IgD-negative memory B cell (primary cell): ENCODE data around the gene SELENOI. TPM values are rescaled to one million over a fixed set of nuclear protein-coding genes. Genes with fewer than 3 reads are reported as not detected.
"Not testable (repeated sequence)": the region's sequence is repeated elsewhere in the genome, so short reads cannot be mapped to it uniquely, and the experiment has no call there.

ENCODE experiments used
- H3K27ac Mint-ChIP-seq, 3 donors: one replicate each; pipeline ENCODE4 v1.8.0; 2020 to 2022; ENCODE audit warnings: mild to moderate bottlenecking in 3 of 3, mixed read lengths in 3 of 3, moderate library complexity in 1 of 3
- H3K27me3 Mint-ChIP-seq: one replicate; pipeline ENCODE4 v1.8.0; 2021; ENCODE audit warnings: mixed read lengths
- H3K36me3 Mint-ChIP-seq: one replicate; pipeline ENCODE4 v1.8.0; 2020; ENCODE audit warnings: mild to moderate bottlenecking, mixed read lengths
- H3K4me1 Mint-ChIP-seq, 3 donors: one replicate each; pipeline ENCODE4 v1.8.0; 2020 to 2022; ENCODE audit warnings: mixed read lengths in 3 of 3, mild to moderate bottlenecking in 1 of 3
- H3K4me3 Mint-ChIP-seq, 4 donors: one replicate each; pipeline ENCODE4 v1.8.0; 2020 to 2022; ENCODE audit warnings: mild to moderate bottlenecking in 4 of 4, mixed read lengths in 4 of 4, moderate library complexity in 3 of 4
- H3K9me3 Mint-ChIP-seq, 3 donors: one replicate each; pipeline ENCODE4 v1.8.0; 2020 to 2021; ENCODE audit warnings: mixed read lengths in 3 of 3, mild to moderate bottlenecking in 1 of 3
- polyA plus RNA-seq: library from polyadenylated mRNA; unstranded; fragments of 300-500 nt; fragmentation: Illumina TruSeq; gene quantifications from one replicate; pipeline ENCODE4 v1.2.3, GENCODE V29; 2021

SELENOI gene
- 2.6 TPM for polyA plus RNA-seq

DNA sequence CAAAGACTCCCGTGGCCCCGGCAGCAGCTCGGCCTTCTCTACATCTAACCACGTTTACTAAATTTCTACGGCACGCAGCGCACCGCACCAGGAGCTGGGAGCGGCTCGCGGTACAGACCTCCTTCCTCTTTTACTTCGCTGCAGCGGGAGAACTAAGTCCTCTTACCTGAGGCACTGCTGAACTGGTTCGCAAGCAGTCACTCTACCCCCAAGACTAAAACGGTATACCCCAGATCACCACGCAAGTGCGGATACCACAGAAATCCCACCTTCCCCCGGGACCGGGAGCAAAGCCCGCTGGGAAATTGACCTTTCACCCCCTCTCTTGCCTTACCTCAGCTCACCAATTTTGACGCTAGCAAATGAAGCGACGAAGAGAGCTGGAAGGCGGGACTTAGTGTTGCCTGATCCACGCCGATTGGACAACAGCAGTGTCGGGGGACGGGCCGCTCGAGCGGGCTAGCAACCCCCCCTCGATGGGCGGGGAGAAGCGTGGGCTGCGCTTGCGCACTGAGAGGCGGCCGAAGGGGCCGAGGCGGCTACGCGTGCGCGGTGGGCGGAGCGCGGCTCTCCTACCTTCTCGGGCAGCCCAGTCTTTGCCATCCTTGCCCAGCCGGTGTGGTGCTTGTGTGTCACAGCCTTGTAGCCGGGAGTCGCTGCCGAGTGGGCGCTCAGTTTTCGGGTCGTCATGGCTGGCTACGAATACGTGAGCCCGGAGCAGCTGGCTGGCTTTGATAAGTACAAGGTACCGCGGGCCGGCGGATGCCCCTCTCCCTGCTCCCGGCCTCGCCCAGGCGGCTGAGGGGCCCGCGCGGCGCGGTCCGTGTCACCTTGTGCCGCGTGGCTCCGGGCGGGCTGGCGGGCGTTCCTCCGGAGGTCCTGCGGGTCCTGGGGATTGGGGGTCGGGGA is at the start of gene SELENOI:
TSS of gene SELENOI (plus strand) at position 599 of the 909 bp plus-strand sequence. CDS start at position 689, 90 bp downstream.
- Mint-ChIP-seq H3K4me3 (peak within 1 kb of the TSS; percentile 96 to 100 (median 96)), H3K36me3 (no peaks in the 10 kb centered on the region), H3K27ac (peak within 1 kb of the TSS; percentile 90 to 99 (median 97)), H3K4me1 (peaks cover 19 to 31% (median 24%) of the 10 kb centered on the region in 3 donors), H3K27me3 (no peaks in the 10 kb centered on the region), H3K9me3 (no peaks in the 10 kb centered on the region)

DNA sequence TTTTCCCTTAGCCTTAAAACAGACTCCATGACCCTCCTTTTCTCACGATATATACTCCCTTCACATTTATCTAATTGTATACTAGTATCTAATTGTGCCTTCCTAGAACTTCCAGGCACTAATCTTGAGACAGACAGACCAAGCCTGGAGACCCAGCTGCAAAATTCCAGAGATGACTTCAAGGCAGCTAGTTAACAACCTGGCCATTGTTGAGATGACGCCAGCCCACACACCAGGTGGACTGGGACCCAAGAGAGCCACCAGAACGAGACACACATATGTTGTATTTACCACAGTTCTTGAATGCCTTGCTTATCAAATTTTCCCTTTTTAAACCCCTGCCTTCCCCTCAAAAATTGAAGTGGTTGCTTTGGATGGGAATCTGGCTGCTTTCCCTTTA is 48.9 kb upstream of the SELENOI start:
- Mint-ChIP-seq H3K4me1 (no peaks in the 10 kb centered on the region), H3K9me3 (no peaks in the 10 kb centered on the region), H3K27ac (no peak overlapping the region), H3K36me3 (no peaks in the 10 kb centered on the region), H3K27me3 (no peaks in the 10 kb centered on the region), H3K4me3 (peak overlapping the region in 1 of 4 donors; percentile 51)

- no peaks in the 10 kb centered on the region for H3K4me1 Mint-ChIP-seq
- H3K27me3 Mint-ChIP-seq: no peaks in the 10 kb centered on the region
- no peak overlapping the region for H3K4me3 Mint-ChIP-seq
- no peaks in the 10 kb centered on the region for H3K36me3 Mint-ChIP-seq
- no peaks in the 10 kb centered on the region for H3K9me3 Mint-ChIP-seq
- H3K27ac Mint-ChIP-seq: no peak overlapping the region
Measured at GRCh38 chr2:26298286-26298637, 47.7 kb upstream of the SELENOI start.

GRCh38 chr2:26298638-26299393 is 47.1 kb upstream of the SELENOI start:
- no peak overlapping the region for H3K27ac Mint-ChIP-seq
- no peaks in the 10 kb centered on the region for H3K9me3 Mint-ChIP-seq
- no peaks in the 10 kb centered on the region for H3K4me1 Mint-ChIP-seq
- H3K27me3 Mint-ChIP-seq: no peaks in the 10 kb centered on the region
- no peak overlapping the region for H3K4me3 Mint-ChIP-seq
- no peaks in the 10 kb centered on the region for H3K36me3 Mint-ChIP-seq

DNA sequence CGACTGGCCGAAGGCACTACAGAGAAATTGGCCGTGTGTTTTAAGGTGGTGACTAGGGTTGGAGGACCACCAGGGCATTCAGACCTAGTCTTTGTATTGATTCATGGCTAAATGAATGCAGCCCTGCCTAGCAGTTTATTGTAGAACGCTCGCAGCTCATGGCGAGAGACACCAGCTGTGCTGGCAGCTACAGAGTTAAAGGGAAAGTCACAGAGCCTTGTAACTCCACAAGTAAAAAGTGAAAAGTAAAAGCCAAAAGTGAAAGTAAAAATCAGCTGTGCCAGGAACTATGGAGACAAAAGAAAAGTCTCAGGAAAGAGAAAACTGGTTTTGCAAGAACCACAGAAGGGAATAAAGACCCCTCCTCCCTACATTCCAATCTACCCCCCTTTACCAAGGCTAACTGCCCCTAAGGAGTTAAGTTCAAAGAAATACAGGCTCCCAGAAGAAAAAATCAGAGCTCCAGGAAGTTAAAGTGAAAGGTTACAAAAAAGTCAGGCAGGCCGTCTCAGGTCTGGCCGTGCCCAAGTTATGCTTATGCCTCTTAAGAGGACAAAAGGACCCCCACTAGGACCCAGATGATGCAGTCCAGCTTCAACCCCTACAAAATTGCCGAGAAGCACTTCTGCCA is 46.4 kb upstream of the SELENOI start:
- Mint-ChIP-seq H3K9me3 (no peaks in the 10 kb centered on the region), H3K4me3 (no peak overlapping the region), H3K4me1 (no peaks in the 10 kb centered on the region), H3K36me3 (no peaks in the 10 kb centered on the region), H3K27ac (no peak overlapping the region), H3K27me3 (no peaks in the 10 kb centered on the region)

GRCh38 chr2:26300234-26300925 is 45.6 kb upstream of the SELENOI start:
- Mint-ChIP-seq H3K27me3 (no peaks in the 10 kb centered on the region), H3K4me3 (no peak overlapping the region), H3K4me1 (no peaks in the 10 kb centered on the region), H3K9me3 (no peaks in the 10 kb centered on the region), H3K36me3 (no peaks in the 10 kb centered on the region), H3K27ac (no peak overlapping the region)

DNA sequence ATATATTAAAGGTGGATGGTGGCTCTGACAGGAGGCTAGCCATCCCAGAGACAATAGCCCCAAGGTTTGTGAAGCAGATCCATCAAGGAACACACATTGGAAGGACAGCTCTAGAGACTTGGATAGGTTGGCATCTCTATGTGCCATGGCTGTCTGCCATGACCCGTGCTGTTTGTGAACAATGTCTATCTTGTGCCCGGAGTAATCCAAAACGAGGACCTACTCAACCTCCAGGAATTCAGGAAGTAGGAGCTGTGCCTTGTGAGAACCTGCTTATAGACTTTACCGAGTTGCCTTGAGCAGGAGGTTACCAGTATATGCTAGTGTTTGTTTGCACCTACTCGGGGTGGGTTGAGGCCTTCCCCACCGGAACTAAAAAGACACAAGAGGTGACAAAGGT is 43.1 kb upstream of the SELENOI start:
- no peaks in the 10 kb centered on the region for H3K9me3 Mint-ChIP-seq
- H3K27me3 Mint-ChIP-seq: no peaks in the 10 kb centered on the region
- no peak overlapping the region for H3K27ac Mint-ChIP-seq
- no peaks in the 10 kb centered on the region for H3K36me3 Mint-ChIP-seq
- no peaks in the 10 kb centered on the region for H3K4me1 Mint-ChIP-seq
- no peak overlapping the region for H3K4me3 Mint-ChIP-seq

DNA sequence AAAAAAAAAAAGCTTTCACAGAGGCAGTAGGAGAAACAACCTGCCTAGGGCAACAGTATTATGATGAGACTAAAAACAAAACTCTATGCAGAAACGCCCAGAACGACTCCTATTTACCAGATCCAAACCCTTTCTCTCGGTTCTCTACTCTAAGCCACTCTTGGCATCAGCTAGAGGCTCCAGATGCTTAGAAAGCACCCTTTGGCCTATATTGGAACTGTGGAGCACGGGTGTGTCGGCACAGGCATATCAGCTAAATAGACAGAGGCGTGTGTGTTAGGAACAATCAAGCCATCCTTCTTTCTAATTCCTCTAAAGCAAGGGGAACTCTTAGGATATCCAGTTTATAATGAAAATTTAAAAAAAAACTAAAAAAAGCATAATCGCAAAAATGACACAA is 40.8 kb upstream of the SELENOI start:
- H3K4me3 Mint-ChIP-seq, H3K4me1 Mint-ChIP-seq, H3K36me3 Mint-ChIP-seq, H3K27me3 Mint-ChIP-seq, H3K27ac Mint-ChIP-seq, H3K9me3 Mint-ChIP-seq: not testable (repeated sequence)

DNA sequence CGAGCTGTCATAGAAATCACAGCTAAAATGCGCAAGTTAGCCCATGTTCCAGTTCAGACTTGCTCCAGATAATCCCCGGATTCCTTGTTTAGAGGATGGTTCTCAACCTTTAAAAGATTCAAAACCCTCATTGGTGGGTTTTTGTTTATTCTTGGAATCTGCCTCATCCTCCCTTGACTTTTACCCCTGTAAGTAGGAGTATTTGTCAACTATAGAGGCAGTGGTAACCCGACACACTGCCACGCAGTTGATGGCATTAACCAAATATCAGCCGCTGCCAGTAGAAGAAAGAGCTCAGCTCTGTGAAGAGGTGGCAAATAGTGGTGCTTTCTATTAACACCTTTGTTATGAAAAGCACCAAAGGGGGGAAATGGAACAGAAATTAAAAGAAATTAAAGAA is 40.4 kb upstream of the SELENOI start:
- no peak overlapping the region for H3K27ac Mint-ChIP-seq
- no peaks in the 10 kb centered on the region for H3K27me3 Mint-ChIP-seq
- H3K4me3 Mint-ChIP-seq: no peak overlapping the region
- H3K4me1 Mint-ChIP-seq: no peaks in the 10 kb centered on the region
- no peaks in the 10 kb centered on the region for H3K36me3 Mint-ChIP-seq
- H3K9me3 Mint-ChIP-seq: no peaks in the 10 kb centered on the region

GRCh38 chr2:26309921-26310320 is 36.0 kb upstream of the SELENOI start:
- H3K4me1 Mint-ChIP-seq: no peaks in the 10 kb centered on the region
- no peak overlapping the region for H3K27ac Mint-ChIP-seq
- no peaks in the 10 kb centered on the region for H3K27me3 Mint-ChIP-seq
- no peaks in the 10 kb centered on the region for H3K9me3 Mint-ChIP-seq
- H3K4me3 Mint-ChIP-seq: no peak overlapping the region
- H3K36me3 Mint-ChIP-seq: peaks cover 3% of the 10 kb centered on the region

- Mint-ChIP-seq H3K36me3 (peaks cover 6% of the 10 kb centered on the region), H3K27me3 (no peaks in the 10 kb centered on the region), H3K9me3 (no peaks in the 10 kb centered on the region), H3K4me3 (no peak overlapping the region), H3K4me1 (no peaks in the 10 kb centered on the region), H3K27ac (no peak overlapping the region)
Measured at GRCh38 chr2:26312471-26312870, 33.5 kb upstream of the SELENOI start.

DNA sequence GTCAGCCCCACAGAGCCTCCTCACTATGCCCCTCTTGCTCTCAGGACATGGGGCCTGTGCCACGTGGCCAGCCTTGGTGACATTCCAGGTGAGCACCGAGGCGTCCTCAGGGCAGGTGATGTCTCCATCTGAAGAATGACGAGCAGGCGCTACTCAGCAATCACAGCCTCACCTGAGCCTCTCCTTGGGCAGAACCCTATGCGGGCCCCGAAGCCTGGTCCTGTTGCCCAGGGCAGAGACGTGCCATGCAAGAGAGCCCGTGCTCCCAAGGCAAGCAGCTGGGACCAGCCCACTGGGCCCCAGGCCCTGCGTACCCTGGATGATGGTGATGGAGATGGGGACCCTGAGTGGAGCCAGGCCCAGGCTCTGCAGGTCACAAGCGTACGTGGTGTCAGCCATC is 32.5 kb upstream of the SELENOI start:
- no peaks in the 10 kb centered on the region for H3K27me3 Mint-ChIP-seq
- no peak overlapping the region for H3K27ac Mint-ChIP-seq
- H3K36me3 Mint-ChIP-seq: peaks cover 8% of the 10 kb centered on the region
- no peak overlapping the region for H3K4me3 Mint-ChIP-seq
- H3K9me3 Mint-ChIP-seq: no peaks in the 10 kb centered on the region
- no peaks in the 10 kb centered on the region for H3K4me1 Mint-ChIP-seq

DNA sequence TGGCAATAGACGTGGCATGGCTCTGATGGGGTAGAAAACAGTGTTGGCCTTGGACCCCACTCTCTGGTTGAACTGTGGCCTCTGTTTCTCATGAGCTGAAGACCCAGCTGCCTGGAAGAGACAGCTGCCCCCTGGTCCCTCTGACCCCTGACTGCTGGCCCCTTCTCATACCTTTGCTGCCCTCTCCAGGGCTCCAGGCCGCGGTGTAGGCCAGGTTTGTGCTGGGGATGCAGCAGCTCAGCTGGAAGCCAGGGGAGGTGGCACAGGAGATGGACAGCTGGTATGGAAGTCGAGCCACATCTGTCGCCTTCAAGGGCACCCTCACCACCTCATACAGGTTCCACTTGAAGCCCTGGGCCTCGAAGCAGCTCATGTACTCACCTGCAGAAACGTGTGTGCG is 31.7 kb upstream of the SELENOI start:
- no peaks in the 10 kb centered on the region for H3K27me3 Mint-ChIP-seq
- no peak overlapping the region for H3K27ac Mint-ChIP-seq
- H3K4me3 Mint-ChIP-seq: no peak overlapping the region
- H3K4me1 Mint-ChIP-seq: no peaks in the 10 kb centered on the region
- H3K36me3 Mint-ChIP-seq: peaks cover 8% of the 10 kb centered on the region
- H3K9me3 Mint-ChIP-seq: no peaks in the 10 kb centered on the region

- peaks cover 7% of the 10 kb centered on the region for H3K36me3 Mint-ChIP-seq
- no peaks in the 10 kb centered on the region for H3K4me1 Mint-ChIP-seq
- H3K4me3 Mint-ChIP-seq: no peak overlapping the region
- H3K27me3 Mint-ChIP-seq: no peaks in the 10 kb centered on the region
- no peak overlapping the region for H3K27ac Mint-ChIP-seq
- H3K9me3 Mint-ChIP-seq: no peaks in the 10 kb centered on the region
Measured at GRCh38 chr2:26316041-26316440, 29.9 kb upstream of the SELENOI start.

GRCh38 chr2:26316845-26317244 is 29.1 kb upstream of the SELENOI start:
- no peaks in the 10 kb centered on the region for H3K4me1 Mint-ChIP-seq
- H3K27ac Mint-ChIP-seq: no peak overlapping the region

More at GRCh38 chr2:26316845-26317244, 29.1 kb upstream of the SELENOI start:
- no peak overlapping the region for H3K4me3 Mint-ChIP-seq
- no peaks in the 10 kb centered on the region for H3K27me3 Mint-ChIP-seq
- no peaks in the 10 kb centered on the region for H3K9me3 Mint-ChIP-seq
- peaks cover 7% of the 10 kb centered on the region for H3K36me3 Mint-ChIP-seq
